Large intestine (tissue), 3 donors: ENCODE data around the gene HERC5. TPM values are rescaled to one million over a fixed set of nuclear protein-coding genes. Genes with fewer than 3 reads are reported as not detected.
"Not testable (repeated sequence)": the region's sequence is repeated elsewhere in the genome, so short reads cannot be mapped to it uniquely, and the experiment has no call there.

Experiments used
- DNase-seq, 2 donors: peaks; one replicate each; pipeline versions ENCODE4 v3.0.0 to v3.0.0-alpha.2; 2013
- H3K27ac ChIP-seq: one replicate; pipeline ENCODE4 v1.5.1; 2013; ENCODE audit warnings: low read length
- H3K27me3 ChIP-seq: 2 replicates; pipeline ENCODE4 v1.6.1; 2013; ENCODE audit warnings: low read length; ENCODE audit not compliant: control insufficient read depth, insufficient read depth
- H3K36me3 ChIP-seq: 2 replicates; pipeline ENCODE4 v1.6.1; 2013; ENCODE audit warnings: low read length; ENCODE audit not compliant: control insufficient read depth, insufficient read depth
- H3K4me1 ChIP-seq: one replicate; pipeline ENCODE4 v1.6.1; 2013; ENCODE audit warnings: low read length; ENCODE audit not compliant: control insufficient read depth, insufficient read depth
- H3K4me3 ChIP-seq: one replicate; pipeline ENCODE4 v1.5.1; 2013; ENCODE audit warnings: low read length
- H3K9me3 ChIP-seq: one replicate; pipeline ENCODE4 v1.6.1; 2013; ENCODE audit warnings: mild to moderate bottlenecking, low read depth, low read length, moderate library complexity; ENCODE audit not compliant: control insufficient read depth
- WGBS: methylation state at CpG from one replicate; pipeline ENCODE4 v1.1.5; 2013; ENCODE audit warnings: low lambda C conversion rate; ENCODE audit not compliant: insufficient coverage; 5-methylcytosine and 5-hydroxymethylcytosine counted together
- polyA plus RNA-seq: library from polyadenylated mRNA; unstranded; fragments of 120-200 nt; gene quantifications from one replicate; pipeline ENCODE4 v1.2.1, GENCODE V29; 2013

HERC5 gene
- polyA plus RNA-seq, 1 donor: 2.7 TPM

DNA sequence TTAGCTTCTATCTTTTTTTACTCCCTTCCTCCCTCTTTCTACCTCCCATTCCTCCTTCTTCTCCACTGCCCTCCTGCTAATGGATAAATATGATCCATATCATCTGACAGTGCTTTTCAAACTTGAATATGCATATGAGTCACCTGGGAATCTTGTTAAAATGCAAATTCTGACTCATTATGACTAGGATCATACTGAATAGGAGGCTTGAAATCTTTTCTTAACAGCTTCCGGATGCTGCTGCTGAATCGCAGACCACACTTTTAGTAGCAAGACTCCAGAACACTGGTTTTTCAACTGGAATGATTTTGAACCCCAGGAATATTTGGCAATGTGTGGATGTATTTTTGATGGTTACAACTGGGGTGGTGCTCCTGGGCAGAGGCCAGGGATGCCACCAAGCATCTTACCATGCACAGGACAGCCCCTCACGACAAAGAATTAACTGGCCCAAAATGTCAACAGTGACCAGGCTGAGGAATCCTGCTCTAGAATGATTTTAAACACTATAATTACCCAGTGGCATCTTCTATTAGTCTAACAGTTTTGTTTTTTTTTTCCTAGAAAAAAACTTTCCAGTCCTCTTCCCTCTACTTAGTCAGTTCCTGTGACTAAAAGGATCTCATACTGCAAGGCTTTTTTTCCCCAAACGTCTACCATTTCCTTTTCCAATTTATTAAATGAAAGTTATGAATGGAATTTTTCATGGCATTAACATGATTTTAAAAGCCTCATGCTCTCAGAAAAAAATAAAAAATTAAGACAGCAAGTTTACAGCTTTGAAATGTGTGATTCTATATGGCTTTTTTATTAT lies 77.2 kb downstream of the HERC5 start:
- Histone ChIP-seq H3K27ac (no peak overlapping the region), H3K9me3 (no peaks in the 10 kb centered on the region), H3K4me1 (no peaks in the 10 kb centered on the region), H3K4me3 (no peak overlapping the region), H3K27me3 (no peaks in the 10 kb centered on the region), H3K36me3 (no peaks in the 10 kb centered on the region)
- DNase-seq: no peak
- WGBS: 40% methylated on average over 1 of the region's 4 CpGs

- Histone ChIP-seq H3K27ac (no peak overlapping the region), H3K9me3 (no peaks in the 10 kb centered on the region), H3K27me3 (no peaks in the 10 kb centered on the region), H3K4me1 (no peaks in the 10 kb centered on the region), H3K4me3 (no peak overlapping the region), H3K36me3 (no peaks in the 10 kb centered on the region)
- no CpG with 5 or more reads among the region's 2 CpGs for WGBS
- no peak for DNase-seq
Observed at GRCh38 chr4:88535090-88535755, 78.3 kb downstream of the HERC5 start.

DNA sequence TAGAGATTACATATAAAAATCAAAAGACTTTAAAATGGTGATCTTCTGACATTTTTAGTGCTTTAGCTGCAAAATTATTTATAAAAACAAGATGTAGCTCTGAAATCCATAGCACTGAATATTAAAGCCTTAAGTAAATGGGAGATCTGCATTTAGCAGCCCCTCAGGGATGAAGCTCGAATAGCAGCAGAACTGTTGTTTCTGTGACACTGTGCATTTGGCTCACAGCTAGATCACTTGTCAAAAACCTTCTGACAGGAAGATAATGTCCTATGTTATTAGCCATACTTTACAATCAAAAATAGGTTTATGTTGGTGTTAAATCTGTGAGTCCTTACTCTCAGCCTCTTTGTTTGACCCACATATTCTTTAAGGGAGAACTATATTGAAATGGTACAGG lies 80.8 kb downstream of the HERC5 start:
- H3K9me3 ChIP-seq: no peaks in the 10 kb centered on the region
- no peaks in the 10 kb centered on the region for H3K36me3 ChIP-seq
- H3K27ac ChIP-seq: no peak overlapping the region
- H3K27me3 ChIP-seq: no peaks in the 10 kb centered on the region
- 100% methylated on average over 1 of the region's 1 CpG for WGBS
- no peak for DNase-seq
- no peaks in the 10 kb centered on the region for H3K4me1 ChIP-seq
- no peak overlapping the region for H3K4me3 ChIP-seq

- H3K4me1 ChIP-seq, H3K27ac ChIP-seq, H3K4me3 ChIP-seq, H3K9me3 ChIP-seq, H3K36me3 ChIP-seq, H3K27me3 ChIP-seq: not testable (repeated sequence)
- no CpG with 5 or more reads among the region's 9 CpGs for WGBS
- DNase-seq: peak; percentile 31 to 37
Observed at GRCh38 chr4:88539322-88540068, 82.6 kb downstream of the HERC5 start.

DNA sequence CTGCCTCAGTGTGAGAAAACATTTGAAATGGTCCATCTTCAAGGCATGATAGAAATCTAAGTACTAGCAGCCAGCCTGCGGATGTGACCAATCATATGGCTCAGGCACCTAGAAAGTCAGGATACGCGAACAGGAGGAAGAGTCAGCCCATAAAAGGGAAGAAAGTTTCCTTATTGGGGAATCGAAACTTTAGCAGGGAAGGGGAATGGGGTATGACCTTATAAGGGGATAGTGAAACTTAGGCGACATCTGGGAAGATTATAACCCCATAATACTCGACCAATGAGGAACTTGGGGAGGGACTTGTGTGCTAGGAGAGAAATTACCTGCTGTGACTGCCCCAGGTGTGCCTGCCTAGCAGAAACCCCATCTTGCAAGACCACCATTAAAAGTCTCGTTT lies 92.9 kb downstream of the HERC5 start:
- H3K27me3 ChIP-seq: no peaks in the 10 kb centered on the region
- no peak overlapping the region for H3K27ac ChIP-seq
- WGBS: 100% methylated on average over 3 of the region's 7 CpGs

More for the DNA sequence above, 92.9 kb downstream of the HERC5 start:
- H3K4me1 ChIP-seq: no peaks in the 10 kb centered on the region
- DNase-seq: no peak
- no peaks in the 10 kb centered on the region for H3K36me3 ChIP-seq
- H3K4me3 ChIP-seq: no peak overlapping the region
- no peaks in the 10 kb centered on the region for H3K9me3 ChIP-seq

Other genes starting within 250 kb of the HERC5 start
- 9.4 TPM for gene PPM1K, start 172.6 kb upstream of the HERC5 start, polyA plus RNA-seq
- 10.8 TPM for gene HERC6, start 78.3 kb upstream of the HERC5 start, polyA plus RNA-seq
- gene PYURF, start 66.7 kb downstream of the HERC5 start, polyA plus RNA-seq: 107 TPM
- 15.1 TPM for gene HERC3, start 135.4 kb downstream of the HERC5 start, polyA plus RNA-seq
- gene NAP1L5, start 240.7 kb downstream of the HERC5 start, polyA plus RNA-seq: 10.4 TPM